Measurements from ENCODE around the gene DGCR2.

DNA sequence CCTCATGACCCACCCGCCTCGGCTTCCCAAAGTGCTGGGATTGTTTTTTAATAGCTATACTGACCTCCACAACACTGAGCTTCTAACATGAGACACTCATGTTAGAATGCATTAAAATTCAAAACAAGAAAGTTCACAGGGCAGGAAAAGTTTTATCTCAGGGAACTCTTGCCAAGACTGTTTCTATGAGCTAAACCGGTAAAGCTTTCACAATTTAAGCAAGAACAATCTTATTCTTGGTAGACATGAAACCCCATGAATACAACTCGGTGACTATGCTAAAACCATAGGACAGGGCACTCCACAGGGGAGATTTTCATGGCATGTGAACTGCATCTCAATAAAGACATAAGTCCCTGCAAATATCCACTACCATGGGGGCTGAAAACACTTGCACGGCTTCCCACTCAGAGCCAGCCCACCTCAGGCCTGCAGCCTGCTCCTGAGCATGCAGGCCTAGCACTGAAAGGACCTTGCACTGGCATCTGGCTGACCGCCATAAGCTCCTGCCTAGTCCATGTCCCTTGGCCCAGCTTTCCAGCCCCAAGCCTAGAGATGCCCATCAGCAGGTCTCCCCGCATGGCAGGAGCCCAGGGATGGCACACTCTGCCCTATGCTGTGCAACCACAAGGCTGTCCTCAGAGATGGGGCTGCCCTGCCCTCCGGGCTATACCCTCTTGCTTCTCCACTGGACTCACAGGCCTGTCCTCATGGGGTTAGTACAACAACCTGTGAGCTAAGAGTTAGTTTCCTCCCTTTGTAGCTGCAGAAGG lies 58.4 kb downstream of the DGCR2 start:
- TF ChIP-seq, protein P1, sequence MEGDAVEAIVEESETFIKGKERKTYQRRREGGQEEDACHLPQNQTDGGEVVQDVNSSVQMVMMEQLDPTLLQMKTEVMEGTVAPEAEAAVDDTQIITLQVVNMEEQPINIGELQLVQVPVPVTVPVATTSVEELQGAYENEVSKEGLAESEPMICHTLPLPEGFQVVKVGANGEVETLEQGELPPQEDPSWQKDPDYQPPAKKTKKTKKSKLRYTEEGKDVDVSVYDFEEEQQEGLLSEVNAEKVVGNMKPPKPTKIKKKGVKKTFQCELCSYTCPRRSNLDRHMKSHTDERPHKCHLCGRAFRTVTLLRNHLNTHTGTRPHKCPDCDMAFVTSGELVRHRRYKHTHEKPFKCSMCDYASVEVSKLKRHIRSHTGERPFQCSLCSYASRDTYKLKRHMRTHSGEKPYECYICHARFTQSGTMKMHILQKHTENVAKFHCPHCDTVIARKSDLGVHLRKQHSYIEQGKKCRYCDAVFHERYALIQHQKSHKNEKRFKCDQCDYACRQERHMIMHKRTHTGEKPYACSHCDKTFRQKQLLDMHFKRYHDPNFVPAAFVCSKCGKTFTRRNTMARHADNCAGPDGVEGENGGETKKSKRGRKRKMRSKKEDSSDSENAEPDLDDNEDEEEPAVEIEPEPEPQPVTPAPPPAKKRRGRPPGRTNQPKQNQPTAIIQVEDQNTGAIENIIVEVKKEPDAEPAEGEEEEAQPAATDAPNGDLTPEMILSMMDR (IDR thresholded peaks at IDR 0.05): no peak
- TF ChIP-seq POLR2A (IDR thresholded peaks at IDR 0.05): no peak

Data from adrenal gland (tissue), 5 donors.